ENCODE results near the gene SPI1.

The SPI1 gene

DNA sequence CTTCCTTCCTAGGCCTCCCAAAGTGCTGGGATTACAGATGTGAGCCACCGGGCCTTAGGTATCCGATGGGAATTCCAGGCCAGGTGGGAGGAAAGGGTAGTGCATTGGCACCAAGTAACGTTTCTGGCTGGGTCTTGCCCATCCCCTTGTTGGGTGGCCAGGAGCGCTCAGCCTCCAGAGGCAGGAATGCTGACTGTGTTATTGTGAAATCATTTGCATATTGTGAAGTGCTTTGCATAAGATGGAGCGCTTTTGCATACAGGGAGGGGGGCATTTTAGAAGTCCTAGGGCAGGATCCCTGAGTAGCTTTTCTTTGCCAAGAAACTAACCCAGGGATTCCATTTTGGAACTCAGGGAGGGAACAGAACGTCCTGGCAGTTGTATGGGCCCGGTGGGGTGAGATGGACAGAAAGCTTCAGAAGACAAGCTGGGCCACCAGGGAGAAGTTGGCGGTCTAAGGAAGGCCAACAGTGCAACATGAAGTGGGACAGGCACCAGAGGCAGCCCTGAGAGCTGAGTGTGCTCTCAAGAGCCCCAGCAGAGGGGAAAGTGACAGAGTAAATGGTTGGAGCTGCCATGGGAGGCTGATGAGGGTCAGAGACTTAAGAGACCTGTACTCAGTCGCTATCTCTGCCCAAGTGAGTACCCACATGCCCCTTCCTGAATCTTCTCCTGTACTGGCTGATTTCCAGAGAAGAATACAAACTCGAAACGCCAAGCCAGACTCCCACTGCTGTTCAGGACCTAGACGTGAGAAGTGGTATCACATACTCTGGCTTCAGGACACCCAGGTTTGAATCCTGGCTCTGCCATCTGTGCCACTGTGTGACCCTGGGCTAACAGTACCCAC lies 28.8 kb upstream of the SPI1 start:
- peak in 1 of 2 donors; percentile 35 for DNase-seq

DNA sequence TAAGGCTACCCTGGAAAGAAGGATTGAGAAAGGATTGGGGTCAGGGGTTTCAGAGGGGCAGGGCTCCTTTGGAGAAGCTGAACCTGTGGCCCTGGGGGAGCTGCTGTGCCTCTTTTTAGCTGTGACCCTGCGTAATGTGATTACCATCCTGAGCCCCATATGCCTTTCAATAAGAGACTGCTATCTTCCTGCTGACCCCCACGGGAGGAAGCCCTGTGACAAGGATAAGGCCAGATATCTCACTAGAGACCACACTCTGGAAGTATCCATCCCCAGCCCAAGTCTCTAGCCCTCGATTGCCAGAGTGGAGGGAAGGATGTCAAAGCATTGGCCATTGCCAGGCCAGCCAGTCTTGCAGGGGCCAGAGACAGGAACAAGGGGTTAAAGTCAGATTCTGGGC lies 25.2 kb upstream of the SPI1 start:
- no peak for DNase-seq

DNA sequence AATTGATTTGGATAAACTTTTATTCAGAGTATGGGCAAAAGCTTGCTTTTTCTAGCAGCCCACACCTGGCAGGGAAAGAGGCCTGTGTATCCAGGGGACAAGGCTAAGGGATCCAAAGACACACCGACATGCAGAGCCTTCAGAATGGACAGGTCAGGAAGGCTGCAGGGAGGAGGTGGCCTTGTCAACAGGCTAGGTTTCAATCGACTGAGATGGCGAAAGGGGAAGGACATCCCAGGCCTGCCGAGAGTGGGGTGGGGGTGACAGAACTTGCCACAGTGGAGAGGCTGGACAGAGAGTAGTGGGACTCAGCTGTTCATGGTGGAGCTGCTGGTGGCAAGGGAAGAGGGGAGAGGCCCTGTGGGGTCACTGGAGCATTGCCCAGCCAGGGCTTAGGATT lies 24.8 kb upstream of the SPI1 start:
- no peak for DNase-seq

DNA sequence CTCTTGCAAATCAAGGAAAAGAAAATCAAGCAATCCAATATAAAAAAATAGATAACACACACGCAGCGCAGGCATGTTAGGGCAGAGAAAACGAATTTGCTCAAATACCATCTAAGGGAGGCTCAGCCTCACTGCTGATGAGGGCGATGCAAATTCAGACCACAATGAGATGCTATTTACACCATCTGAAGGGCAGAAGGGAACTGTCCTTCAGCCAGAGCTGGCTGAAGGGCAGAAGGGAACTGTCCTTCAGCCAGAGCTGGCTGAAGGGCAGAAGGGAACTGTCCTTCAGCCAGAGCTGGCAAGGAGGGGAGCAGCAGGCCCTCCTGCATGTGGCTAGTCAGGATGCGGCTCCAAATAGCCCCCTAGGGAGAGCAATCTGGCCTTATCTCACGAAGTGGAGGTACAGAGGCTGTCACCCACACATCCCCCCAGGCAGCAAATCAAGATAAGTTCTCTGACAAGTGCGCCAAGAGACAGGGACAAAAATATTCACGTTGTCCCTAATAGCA lies 22.5 kb upstream of the SPI1 start:
- DNase-seq = no peak

DNA sequence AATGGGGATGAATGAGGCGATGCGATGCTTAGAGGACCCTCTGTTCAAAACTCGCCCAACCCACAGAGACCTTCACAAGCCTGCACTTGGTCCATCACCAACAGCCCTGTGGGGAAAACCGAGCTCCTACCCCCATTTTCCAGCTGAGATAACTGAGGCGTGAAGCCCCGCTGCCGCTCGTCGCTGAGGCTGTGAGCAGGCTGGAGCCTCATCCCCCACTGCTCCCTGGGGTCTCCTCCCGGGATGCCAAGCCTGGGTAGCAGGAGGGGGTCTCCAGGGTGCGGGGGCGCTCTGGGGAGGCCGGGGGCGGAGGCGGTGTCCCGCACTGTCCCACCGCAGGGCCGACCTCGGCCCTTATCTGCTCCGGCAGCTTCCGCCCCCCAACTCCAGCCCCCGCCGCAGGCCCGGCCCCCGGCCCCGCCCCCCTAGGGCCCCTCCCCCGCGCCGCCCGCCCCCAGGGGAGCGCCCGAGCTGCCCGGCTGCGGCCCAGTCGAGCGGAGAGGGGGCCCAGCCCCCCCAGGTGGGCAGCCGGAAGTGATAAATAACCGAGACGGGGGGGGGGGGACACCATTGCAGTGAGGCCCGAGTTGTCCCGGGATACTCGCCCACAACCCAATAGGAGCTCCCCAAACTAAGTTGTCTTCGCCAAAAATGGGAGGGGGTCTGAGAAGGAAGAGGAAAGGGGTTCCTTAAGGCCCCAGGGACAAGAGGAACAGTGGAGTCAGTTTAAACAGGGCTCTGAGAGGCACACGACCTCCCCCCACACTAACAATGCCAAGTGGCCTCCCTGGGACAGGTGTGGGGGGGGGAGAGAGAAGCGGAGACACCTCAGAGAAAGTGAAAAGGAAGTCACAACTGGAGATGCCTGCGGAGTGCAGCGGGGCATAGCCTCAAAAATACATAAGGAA lies 21.8 kb upstream of the SPI1 start:
- peak; percentile 33 to 55 for DNase-seq

DNA sequence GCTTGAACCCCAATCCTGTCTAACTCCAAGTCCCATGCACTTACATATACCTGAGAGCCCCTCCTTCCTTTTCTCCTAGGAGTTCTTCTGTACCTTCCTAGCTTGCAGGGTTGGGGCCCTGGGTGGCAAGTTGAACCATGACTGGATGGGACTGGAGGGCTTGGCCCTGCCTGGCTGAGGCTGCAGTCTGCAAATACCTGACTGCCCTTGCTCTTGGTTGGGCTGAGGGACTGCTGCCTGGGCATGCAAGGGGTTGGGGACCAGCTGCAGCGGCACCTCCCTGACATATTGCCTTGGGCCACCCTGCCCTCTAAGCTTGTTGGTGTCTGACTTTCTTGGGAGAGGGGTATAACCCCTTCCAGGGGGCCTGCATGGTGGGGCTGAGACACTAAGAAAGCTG lies 20.2 kb upstream of the SPI1 start:
- DNase-seq = no peak

DNA sequence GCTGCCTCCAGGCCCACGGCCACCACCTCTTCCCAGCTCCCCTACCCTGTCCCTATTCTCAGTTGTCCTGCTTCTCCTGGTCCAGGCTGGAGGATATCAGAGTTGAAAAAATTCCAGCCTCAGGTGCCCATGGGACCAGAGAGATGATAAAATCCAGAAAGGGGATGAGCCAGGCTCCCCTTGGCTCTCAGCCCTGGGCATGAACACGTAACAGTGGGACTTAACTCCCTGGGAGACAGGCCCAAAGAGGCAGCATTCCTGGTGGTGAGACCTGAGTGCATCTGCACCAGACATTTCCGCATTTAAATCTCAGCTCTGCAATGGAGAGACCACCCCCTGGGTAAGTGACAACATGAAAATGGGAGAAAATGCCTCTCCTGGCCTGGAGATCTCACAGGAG lies 19.7 kb upstream of the SPI1 start:
- DNase-seq = no peak

- DNase-seq = no peak
Observed at GRCh38 chr11:47396049-47396320, 17.6 kb upstream of the SPI1 start.

DNA sequence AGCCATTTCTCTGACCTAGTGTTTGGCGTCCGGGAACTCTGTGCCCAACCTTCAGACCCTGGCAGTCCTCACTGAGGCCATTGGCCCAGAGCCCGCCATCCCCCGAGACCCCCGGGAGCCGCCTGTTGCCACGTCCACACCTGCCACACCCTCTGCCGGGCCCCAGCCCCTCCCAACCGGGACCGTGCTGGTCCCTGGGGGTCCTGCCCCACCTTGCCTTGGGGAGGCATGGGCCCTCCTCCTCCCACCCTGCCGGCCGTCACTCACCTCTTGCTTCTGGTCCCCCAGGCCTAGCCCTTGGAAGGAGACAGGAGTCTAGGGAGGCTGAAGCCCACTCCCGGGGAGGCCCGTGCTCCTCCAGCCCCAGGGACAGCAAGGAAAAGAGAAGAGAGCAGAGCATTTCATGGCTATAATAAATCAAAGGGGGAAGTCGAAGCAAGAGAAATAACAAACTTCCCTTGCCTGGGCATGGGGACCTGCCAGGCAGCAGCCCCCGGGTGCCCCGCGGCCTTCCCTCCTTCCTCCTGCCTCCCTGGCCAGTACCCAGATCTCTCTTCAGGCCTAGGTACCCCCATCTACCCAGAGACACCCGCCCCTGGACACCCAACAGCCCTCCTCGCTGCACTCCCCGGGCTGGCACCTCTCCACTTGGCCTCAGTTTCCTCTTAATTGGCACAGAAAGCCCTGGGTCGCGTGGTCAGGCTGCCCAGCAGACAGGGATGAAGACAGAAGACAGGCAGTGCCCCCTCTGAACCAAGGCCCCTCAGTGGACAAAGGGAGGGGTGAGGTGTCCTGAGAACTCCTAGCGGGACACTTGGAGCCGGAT lies 17.1 kb upstream of the SPI1 start:
- DNase-seq = no peak

DNA sequence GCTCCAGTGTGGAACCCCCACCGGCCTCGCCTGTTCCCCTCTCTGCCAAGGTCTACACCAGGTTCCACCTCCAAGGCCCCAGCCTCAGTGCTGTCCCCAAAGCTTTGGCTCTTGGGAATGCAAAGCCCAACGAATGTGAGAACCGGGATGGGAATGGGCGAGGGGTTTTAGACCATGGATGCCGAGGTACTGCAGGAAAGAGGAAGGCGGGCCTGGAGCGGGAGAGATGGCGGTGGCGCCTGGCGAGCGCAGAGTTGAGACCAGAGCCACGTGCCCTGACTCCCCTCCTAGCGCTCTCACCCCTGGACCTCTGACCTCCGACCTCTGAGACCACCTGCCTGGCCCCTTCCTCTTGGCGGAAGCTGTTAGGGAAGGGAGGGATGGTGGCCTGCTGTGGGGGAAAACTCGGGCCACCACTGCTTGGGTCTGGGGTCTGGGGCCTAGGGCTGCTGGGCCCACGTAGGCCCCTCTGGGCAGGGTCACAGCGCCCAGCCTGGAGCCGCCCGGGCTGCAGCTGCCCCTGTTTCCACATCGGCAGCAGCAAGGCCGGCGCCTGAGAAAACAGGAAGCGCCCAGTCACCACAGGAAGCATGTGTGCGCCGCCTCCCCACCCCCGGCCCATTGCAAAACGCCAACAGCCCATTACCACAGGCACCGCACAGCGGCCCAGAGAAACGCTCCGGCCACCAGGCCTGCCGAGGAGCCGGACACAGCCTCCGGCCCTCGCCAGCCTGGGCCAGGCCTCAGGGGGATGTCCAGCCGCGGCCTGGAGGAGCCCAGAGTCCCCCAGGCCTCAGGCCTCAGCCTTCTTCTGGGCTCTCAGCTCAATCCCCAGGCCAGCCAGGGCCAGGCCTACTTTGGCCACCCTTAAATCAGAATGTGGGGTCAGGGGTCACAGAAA lies 16.2 kb upstream of the SPI1 start:
- peak; percentile 65 to 82 for DNase-seq

DNA sequence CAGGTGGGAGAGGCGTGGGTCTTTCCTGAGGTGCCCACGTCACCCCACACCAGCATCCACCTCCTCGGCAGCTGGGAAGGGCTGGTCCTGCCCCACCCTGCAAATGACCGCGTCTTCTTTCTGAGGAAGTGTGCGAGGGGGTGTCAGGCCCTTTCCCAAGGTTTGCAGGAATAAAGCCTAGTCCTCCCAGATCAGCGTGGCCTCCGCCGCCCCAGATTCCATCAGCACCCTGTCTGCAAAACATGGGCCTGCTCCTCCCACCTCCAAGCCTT lies 15.6 kb upstream of the SPI1 start:
- DNase-seq = peak in 1 of 2 donors; percentile 64

GRCh38 chr11:47393163-47394049 lies 15.1 kb upstream of the SPI1 start:
- peak in 1 of 2 donors; percentile 42 for DNase-seq

GRCh38 chr11:47392546-47393162 lies 14.3 kb upstream of the SPI1 start:
- no peak for DNase-seq

GRCh38 chr11:47391711-47392432 lies 13.5 kb upstream of the SPI1 start:
- no peak for DNase-seq

- DNase-seq = peak; percentile 36 to 81
Observed at GRCh38 chr11:47391077-47391583, 12.8 kb upstream of the SPI1 start.

- DNase-seq = no peak
Observed at GRCh38 chr11:47390422-47390760, 12.0 kb upstream of the SPI1 start.

GRCh38 chr11:47389577-47390421 lies 11.5 kb upstream of the SPI1 start:
- DNase-seq = no peak

DNA sequence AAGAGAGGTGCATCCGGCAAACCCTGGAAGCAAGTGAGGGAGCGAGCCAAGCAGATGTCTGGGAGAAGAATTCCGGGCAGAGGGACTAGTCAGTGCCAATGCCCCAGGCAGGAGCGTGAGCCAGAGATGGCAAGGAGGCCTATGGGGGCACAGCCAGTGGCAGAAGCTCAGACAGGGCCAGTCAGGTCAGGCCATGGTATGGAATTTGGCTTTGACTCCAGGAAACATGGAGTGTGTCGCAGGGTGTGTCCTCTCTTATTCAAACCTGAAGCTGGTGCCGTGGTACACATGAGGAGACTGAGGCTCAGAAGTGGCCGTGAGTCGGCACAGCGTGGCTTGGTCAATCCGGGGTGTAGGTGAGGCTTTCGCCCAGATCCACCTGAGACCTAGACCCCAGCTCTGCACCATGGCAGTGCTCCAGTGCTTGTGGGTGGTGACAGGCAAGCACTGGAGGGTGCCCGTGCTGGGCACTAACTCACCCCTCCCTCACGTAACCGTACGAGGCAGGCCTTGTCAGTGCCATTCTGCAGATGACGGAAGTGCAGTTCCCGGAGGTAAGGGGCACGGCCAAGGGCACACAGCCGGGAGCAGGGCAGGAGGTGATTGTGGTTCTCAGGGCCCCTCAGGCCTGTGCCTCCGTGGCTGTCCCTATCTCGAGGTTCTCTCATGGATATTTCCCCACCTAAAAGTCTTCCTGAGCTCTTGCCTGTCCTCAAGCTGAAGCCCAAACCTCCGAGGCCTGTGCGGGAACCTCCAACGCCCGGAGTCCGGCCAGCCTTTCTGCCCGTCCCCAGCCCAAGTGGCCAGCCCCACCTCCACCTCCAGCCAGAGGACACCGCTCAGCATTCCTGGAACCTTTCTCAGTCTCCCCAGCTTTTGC lies 10.6 kb upstream of the SPI1 start:
- DNase-seq = no peak
